Thyroid gland (tissue), 4 donors: ENCODE measurements around the gene TP53BP2.

Experiments
- CTCF ChIP-seq, 6 experiments: fragments of 200-600 bp in 3 of 6; fragments of 450-650 bp in 3 of 6; sonication (generic) in 3 of 6; IDR thresholded peaks; one replicate each; pipeline ENCODE4 v1.5.1; 2016 to 2019; ENCODE audit warnings: antibody characterized with exemption in 6 of 6, mild to moderate bottlenecking in 2 of 6, inconsistent platforms in 1 of 6, moderate library complexity in 1 of 6
- POLR2A ChIP-seq, 2 donors: fragments of 450-650 bp; IDR thresholded peaks; one replicate each; pipeline ENCODE4 v1.6.1; 2017; ENCODE audit warnings: antibody characterized with exemption in 2 of 2, mild to moderate bottlenecking in 2 of 2, moderate library complexity in 1 of 2

- no peak for TF ChIP-seq CTCF (IDR thresholded peaks at IDR 0.05)
- TF ChIP-seq POLR2A (IDR thresholded peaks at IDR 0.05): no peak
Measured at GRCh38 chr1:223837206-223837605, 8.5 kb downstream of the TP53BP2 start.
